Non-pigmented ciliary epithelial cell (primary cell): Measurements from ENCODE around the gene NID2.

Source experiments
- DNase-seq: peaks from one replicate; pipeline ENCODE4 v3.0.0-alpha.2; 2010; ENCODE audit warnings: low read depth

The NID2 gene, protein sequence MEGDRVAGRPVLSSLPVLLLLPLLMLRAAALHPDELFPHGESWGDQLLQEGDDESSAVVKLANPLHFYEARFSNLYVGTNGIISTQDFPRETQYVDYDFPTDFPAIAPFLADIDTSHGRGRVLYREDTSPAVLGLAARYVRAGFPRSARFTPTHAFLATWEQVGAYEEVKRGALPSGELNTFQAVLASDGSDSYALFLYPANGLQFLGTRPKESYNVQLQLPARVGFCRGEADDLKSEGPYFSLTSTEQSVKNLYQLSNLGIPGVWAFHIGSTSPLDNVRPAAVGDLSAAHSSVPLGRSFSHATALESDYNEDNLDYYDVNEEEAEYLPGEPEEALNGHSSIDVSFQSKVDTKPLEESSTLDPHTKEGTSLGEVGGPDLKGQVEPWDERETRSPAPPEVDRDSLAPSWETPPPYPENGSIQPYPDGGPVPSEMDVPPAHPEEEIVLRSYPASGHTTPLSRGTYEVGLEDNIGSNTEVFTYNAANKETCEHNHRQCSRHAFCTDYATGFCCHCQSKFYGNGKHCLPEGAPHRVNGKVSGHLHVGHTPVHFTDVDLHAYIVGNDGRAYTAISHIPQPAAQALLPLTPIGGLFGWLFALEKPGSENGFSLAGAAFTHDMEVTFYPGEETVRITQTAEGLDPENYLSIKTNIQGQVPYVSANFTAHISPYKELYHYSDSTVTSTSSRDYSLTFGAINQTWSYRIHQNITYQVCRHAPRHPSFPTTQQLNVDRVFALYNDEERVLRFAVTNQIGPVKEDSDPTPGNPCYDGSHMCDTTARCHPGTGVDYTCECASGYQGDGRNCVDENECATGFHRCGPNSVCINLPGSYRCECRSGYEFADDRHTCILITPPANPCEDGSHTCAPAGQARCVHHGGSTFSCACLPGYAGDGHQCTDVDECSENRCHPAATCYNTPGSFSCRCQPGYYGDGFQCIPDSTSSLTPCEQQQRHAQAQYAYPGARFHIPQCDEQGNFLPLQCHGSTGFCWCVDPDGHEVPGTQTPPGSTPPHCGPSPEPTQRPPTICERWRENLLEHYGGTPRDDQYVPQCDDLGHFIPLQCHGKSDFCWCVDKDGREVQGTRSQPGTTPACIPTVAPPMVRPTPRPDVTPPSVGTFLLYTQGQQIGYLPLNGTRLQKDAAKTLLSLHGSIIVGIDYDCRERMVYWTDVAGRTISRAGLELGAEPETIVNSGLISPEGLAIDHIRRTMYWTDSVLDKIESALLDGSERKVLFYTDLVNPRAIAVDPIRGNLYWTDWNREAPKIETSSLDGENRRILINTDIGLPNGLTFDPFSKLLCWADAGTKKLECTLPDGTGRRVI (N-terminal part only)

GRCh38 chr14:52068615-52069306 is at the start of gene NID2:
Gene NID2, minus strand, starts transcription at chr14:52069059. Its CDS starts 65 bp downstream, at chr14:52068994.
- DNase-seq: no peak

- no peak for DNase-seq
Measured at GRCh38 chr14:52117111-52117832, 48.4 kb upstream of the NID2 start.

DNA sequence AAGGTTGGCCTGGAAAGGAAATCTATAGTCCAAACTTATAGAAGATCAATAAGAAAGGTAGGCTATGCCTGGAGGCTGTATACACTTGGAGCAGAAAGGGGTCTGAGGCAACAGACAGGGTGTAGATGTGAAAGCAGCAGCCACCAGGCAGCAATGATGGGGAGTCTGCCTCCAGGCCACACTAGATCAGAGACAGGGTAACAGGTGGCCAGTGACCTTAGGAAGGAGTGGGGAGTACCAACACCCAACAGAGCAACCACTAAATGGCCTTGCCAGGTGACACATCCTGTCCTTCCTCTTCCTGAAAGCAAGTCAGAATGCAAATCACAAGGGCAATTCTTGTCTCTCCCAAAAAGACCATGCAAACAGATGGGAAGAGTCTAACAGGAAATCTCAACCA is 46.4 kb upstream of the NID2 start:
- DNase-seq: no peak

GRCh38 chr14:52112336-52113018 is 43.6 kb upstream of the NID2 start:
- DNase-seq: peak; percentile 38

DNA sequence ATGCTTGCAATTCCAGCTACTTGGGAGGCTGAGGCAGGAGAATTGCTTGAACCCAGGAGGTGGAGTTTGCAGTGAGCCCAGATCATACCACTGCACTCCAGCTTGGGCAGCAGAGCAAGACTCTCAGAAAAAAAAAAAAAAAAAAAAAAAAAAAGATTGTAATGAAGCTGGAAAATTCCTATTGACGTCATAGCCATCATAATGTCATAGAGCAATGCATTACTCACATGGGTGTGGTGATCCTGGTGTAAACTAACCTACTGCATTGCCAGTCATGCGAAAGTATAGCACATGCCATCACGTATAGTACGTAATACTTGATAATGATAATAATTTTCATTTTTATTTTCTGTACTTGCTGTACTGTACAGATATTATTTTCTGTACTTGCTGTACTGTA is 42.7 kb upstream of the NID2 start:
- no peak for DNase-seq

DNA sequence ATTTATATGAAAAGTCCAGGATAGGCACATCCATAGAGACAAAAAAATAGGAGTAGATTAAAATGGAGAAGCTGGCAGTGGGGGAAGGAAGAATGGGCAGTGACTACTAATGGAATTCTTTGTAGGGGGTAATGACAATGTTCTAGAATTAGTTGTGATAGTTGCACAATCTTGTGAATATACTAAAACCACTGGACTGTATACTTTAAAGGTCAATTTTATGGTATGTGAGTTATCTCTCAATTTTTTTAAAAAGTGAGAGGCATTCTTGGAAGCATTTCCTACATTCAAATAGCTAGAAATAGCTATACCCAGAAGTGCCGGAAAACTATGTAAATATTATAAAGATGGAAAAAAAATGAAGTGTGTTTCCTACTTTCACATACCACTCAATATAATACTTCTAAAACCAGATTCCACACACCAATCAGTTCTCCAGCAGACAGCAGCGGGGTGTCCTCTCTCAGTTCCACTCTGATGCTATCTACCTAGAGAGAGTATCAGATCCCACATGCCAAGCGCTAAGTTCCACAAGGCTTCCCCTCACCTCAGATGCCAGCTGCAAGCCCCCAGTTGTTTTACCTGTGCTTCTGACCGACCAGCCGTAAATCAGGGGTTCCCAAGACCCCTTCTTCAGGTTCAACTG is 41.7 kb upstream of the NID2 start:
- no peak for DNase-seq

DNA sequence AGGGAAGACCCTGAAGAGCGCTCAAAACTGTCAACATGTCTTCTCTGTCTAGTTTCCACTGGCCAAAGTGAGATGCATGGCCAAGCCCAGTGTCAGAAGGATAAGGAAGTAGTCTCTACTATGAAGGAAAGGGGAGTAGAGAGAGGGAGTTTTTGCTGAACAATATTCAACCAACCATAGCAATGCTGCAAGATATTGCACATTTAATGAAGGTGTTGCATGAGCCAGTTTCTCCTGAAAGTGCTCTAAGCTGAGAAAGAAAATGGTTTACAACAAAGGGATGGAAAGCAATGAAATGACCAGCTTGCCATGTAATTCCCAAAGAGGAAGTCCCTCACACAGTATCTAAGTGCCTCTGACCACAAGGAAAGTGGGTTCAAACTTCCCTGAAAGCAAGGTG is 40.0 kb upstream of the NID2 start:
- DNase-seq: no peak

- DNase-seq: no peak
Measured at GRCh38 chr14:52106840-52107239, 38.0 kb upstream of the NID2 start.

DNA sequence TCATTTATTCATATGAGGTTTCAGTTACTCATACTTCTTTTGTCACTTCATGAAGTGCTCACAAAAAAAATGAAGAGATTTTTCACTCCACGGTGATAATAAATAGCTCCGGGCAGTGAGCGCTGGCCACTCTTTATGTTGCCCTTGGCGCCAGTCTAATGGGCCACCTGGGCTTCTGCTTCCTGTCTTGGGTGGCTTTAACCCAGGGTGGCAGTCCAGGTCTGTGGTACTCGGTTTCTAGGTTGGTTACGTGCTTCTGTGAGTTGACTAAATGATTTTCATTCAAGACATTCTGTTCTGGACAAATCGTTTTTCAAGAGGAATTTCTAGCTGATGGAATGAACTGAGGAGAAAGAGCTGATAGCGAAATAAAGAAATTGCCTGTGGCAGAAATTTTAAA is 34.6 kb upstream of the NID2 start:
- no peak for DNase-seq

GRCh38 chr14:52095794-52096193 is 26.9 kb upstream of the NID2 start:
- no peak for DNase-seq

DNA sequence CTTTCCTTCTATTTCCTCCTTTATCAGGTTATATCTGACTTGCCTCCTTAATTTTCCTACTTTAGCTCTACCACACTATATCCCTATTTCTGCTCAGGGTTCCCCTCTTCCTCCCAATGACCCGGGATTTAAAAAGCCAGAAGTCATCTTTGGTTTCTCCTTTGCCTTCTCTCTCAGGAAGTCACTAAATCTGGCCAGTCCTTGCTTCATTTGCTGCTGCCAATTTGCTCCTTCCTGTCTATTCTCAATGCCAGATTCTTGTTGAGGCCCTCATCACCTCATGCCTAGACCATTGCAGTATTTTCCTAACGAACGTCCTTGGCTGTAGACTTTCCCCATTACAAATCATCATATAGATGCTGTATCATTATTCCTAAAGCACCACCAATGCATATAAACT is 26.5 kb upstream of the NID2 start:
- DNase-seq: no peak

DNA sequence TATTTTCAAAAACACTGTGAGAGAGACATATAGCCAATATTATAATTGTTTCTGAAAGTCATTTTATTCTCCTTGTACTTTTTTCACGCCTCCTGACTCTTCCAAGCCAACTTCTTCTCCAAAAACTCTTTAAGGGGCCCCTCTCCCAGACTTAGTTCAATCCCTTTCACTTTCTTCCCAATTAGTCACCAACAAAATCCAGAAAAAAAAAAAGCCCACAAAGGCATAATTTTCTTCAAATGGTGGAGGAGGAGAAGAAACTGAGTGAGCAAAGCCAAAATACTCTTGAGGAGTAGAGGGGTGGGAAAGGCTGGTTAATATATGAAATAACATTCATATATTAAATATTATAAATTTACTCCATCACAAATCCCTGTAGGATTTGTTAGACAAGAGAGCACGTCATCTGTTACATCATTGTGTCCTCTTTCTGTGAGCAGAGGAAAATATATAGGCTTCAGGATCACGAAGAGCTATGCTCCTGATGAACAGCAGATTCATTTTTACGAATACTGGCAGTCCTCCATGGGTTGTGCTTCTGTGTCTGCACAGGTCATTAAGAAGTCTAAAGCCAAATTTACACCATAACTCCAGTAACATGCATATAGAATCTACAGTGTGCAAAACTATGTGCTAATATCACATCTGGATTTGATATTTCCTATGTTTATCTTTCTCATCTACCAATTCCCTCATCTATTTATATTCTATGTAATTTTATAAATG is 25.9 kb upstream of the NID2 start:
- DNase-seq: no peak

DNA sequence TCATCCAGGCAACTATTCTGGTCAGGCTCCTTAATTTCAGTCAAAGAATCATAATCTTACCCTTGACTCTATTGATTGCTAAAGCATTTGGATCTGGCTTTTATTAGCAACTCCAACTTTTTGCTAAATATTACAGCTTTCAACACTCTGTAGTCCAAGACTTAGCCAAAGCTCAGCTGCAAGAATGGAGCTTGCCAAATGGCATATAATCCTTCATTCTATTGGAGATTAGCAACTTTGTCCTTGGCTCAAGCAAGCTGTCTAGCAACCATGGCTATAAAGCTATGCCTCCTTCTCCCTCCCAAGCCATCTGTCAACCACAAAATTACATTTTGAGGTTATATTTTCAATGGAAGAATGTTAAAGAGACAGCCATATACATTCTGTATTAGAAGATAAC is 23.1 kb upstream of the NID2 start:
- no peak for DNase-seq

DNA sequence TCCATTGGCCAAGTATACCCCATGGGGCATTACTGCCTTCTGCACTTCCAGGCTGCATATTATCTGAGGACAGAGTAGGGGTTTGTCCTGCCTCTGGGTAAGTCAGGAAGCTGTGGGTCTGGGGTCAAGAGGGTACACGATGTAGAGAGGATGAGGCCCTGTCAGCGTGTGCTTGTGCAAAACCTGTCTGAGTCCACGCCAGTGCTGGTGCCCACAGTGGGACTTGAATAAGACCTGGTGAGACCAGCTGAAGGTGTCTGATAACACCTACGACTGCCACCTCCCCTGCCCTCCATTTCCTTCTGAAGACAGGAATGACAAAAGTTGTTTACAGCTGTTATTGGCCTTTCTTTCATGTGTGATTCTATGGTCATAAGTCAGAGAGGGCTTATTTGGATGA is 22.1 kb upstream of the NID2 start:
- no peak for DNase-seq

GRCh38 chr14:52089218-52089617 is 20.4 kb upstream of the NID2 start:
- no peak for DNase-seq

GRCh38 chr14:52086711-52087110 is 17.9 kb upstream of the NID2 start:
- DNase-seq: no peak

DNA sequence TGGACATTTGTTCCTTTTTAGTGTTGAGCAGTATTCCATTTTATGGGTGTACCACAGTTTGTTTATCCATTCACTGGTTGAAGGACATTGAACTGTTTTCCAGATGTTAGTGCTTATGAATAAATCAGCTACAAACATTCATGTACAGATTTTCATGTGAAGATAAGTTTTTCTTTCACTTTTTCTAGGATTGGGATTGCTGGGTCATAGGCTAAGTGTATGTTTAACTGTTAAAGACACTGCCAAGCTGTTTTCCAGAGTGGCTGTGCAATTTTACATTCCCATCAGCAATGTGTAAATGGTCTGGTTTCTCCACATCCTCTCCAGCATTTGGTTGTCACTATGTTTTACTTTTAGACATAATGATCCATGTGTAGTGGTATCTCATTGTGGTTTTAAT is 14.0 kb upstream of the NID2 start:
- no peak for DNase-seq

- DNase-seq: no peak
Measured at GRCh38 chr14:52081964-52082363, 13.1 kb upstream of the NID2 start.
